ENCODE results near the gene GJA5. TPM values are rescaled to one million over a fixed set of nuclear protein-coding genes. Genes with fewer than 3 reads are reported as not detected.

Gene GJA5
- total RNA-seq, 4 donors from 2014 or later, result 2.7 to 50.7 (median 20.2) TPM

DNA sequence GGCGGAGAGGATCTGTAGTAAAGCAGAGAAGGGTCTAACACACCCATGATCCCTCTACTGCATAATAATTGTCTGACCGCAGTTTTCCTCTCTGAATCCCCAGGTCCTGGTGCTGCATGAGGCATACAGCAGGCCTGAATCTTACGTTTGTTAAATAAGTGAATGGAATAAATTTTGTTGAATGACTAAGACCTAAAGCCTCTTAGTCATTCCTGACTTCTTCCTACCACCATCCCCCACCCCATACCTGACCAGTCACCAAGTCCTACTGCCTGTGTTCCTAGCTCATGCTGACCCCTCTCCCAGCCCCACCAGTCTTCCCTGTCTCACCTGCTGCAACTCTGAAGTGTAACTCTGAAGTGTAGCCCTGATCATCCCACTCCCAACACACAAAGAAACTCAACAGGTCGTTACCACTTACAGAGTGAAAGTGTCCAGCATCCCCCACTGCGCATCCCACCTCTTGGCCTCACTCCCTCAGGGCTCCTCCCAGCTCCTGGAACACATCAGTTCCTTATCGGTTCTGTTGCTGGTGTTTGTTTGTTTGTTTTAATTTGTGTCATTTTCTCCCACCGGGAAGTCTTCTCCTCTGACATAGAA, 9.7 kb downstream of the GJA5 start:
- TF ChIP-seq, protein P1, sequence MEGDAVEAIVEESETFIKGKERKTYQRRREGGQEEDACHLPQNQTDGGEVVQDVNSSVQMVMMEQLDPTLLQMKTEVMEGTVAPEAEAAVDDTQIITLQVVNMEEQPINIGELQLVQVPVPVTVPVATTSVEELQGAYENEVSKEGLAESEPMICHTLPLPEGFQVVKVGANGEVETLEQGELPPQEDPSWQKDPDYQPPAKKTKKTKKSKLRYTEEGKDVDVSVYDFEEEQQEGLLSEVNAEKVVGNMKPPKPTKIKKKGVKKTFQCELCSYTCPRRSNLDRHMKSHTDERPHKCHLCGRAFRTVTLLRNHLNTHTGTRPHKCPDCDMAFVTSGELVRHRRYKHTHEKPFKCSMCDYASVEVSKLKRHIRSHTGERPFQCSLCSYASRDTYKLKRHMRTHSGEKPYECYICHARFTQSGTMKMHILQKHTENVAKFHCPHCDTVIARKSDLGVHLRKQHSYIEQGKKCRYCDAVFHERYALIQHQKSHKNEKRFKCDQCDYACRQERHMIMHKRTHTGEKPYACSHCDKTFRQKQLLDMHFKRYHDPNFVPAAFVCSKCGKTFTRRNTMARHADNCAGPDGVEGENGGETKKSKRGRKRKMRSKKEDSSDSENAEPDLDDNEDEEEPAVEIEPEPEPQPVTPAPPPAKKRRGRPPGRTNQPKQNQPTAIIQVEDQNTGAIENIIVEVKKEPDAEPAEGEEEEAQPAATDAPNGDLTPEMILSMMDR (IDR thresholded peaks at IDR 0.05), result no peak
- TF ChIP-seq POLR2A (IDR thresholded peaks at IDR 0.05) (no peak), EP300 (IDR thresholded peaks at IDR 0.05) (no peak)
- no peak for DNase-seq (ENCODE audit: low spot score in 2 of 2)
- H3K36me3 ChIP-seq, result no peaks in the 10 kb centered on the region
- H3K4me1 ChIP-seq, result no peaks in the 10 kb centered on the region
- no peaks in the 10 kb centered on the region for H3K9me3 ChIP-seq
- H3K27ac ChIP-seq, result no peak overlapping the region
- 77 to 79% methylated on average over 7 of the region's 7 CpGs for WGBS, 2 donors
- H3K4me3 ChIP-seq, result no peak overlapping the region
- H3K27me3 ChIP-seq, result no peaks in the 10 kb centered on the region

DNA sequence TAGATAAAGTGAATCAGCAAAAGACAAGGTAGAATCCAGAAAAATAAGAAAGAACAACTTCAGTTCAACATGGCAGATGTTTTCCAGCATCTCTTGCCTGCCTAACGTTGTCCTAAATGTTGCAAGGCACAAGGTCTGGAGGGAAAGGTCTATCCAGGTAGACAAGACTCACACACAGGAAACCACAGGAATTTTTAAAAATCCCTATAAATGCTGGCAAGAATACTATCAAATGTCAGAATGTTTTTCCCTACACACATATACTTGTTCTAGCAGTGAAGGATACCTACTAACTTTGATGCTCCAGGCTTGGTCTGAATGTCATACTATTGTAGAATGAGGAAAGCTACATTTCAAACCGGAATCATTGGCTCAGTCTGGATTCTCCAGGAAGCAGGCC, 10.6 kb downstream of the GJA5 start:
- H3K4me1 ChIP-seq, result no peaks in the 10 kb centered on the region
- no peak for DNase-seq (ENCODE audit: low spot score in 2 of 2)
- no peaks in the 10 kb centered on the region for H3K36me3 ChIP-seq
- no peak overlapping the region for H3K4me3 ChIP-seq
- no peaks in the 10 kb centered on the region for H3K27me3 ChIP-seq
- H3K9me3 ChIP-seq, result no peaks in the 10 kb centered on the region
- TF ChIP-seq EP300 (IDR thresholded peaks at IDR 0.05), result no peak
- TF ChIP-seq, protein P1 (IDR thresholded peaks at IDR 0.05), result no peak
- no peak for TF ChIP-seq POLR2A (IDR thresholded peaks at IDR 0.05)
- H3K27ac ChIP-seq, result no peak overlapping the region
- 88 to 91% methylated on average over 2 of the region's 2 CpGs for whole genome bisulfite sequencing, 2 donors

DNA sequence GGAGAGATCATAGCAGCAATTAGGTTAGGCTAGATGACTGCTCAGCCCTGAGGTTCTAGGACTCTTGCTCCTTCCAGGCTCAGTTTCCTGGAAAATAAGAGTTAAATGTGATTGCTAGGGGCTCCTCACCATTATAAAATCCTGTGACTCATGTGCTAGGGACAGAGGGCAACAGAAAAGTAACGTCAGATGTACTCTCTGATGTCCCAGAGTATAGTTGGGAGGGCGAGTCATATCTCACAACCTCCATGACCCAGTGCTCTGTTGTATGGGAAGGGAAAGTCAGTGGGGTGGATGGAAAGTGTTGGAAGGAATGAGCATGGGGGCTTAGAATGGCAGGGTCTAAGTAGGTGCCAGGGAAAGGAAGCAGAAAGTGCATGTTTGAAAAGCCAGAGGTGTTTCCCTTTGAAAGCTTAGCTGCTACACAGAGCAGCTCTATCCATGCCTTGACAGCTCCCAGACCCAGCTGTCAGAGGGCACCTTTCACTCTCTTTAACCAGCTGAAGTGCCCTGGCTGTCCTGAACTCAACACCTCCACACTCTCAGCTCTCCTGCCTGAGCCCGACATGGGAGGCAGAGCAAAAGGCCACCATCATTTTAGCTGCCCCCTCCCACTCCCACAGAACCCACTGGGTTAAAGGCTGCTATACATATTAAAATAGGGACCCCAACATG, 11.6 kb downstream of the GJA5 start:
- Histone ChIP-seq H3K4me1 (no peaks in the 10 kb centered on the region), H3K9me3 (no peaks in the 10 kb centered on the region), H3K36me3 (no peaks in the 10 kb centered on the region), H3K27me3 (no peaks in the 10 kb centered on the region), H3K27ac (no peak overlapping the region), H3K4me3 (no peak overlapping the region)
- DNase-seq (ENCODE audit: low spot score in 2 of 2), result no peak
- TF ChIP-seq, protein P1 (IDR thresholded peaks at IDR 0.05), result no peak
- TF ChIP-seq EP300 (IDR thresholded peaks at IDR 0.05) (no peak), POLR2A (IDR thresholded peaks at IDR 0.05) (no peak)
- WGBS, 2 donors, result 56 to 75% methylated on average over 3 of the region's 3 CpGs

DNA sequence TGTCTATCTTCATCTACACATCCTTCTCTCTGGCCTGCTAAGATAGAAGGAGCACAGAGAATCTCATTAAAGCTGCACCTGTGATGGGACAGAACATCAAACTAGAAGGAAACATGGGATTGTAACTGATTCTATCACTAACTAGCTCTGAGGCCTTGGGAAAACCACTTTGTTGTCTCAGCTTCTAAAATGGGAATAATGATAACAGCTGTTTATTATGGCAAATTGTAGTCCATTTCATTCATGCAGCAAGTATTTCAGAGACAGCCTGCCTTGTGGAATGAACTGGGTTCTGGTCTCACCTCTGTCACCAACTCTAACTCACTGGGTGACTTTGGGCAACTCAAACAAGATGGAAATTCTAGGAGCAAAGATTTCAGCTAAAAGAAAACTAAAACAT, 12.4 kb downstream of the GJA5 start:
- H3K4me3 ChIP-seq, result no peak overlapping the region
- H3K4me1 ChIP-seq, result no peaks in the 10 kb centered on the region
- no peaks in the 10 kb centered on the region for H3K9me3 ChIP-seq
- H3K27me3 ChIP-seq, result no peaks in the 10 kb centered on the region
- no peak overlapping the region for H3K27ac ChIP-seq
- TF ChIP-seq, protein P1 (IDR thresholded peaks at IDR 0.05), result no peak
- no peak for TF ChIP-seq EP300 (IDR thresholded peaks at IDR 0.05)
- TF ChIP-seq POLR2A (IDR thresholded peaks at IDR 0.05), result no peak
- DNase-seq (ENCODE audit: low spot score in 2 of 2), result no peak
- H3K36me3 ChIP-seq, result no peaks in the 10 kb centered on the region

DNA sequence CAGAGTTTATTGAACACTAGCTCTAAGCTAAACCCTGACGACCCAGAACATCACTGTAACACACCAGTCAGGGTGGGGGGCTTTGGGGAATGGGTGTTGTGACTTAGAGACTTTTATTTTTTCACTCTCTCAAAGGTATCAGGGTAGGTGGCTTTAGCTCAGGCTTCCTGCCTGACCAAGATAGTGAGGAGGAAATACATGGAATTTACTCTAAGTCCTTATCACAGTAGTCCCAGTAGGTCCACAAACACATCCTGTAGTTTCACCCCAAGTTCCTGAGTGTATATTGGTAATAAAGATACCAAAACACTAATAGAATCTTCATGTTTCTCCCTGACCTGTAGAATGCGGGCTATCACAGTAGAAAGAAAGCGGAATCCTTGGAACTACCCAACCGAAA, 15.1 kb downstream of the GJA5 start:
- H3K27me3 ChIP-seq, result no peaks in the 10 kb centered on the region
- H3K4me3 ChIP-seq, result no peak overlapping the region
- DNase-seq (ENCODE audit: low spot score in 2 of 2), result no peak
- H3K36me3 ChIP-seq, result no peaks in the 10 kb centered on the region
- no peaks in the 10 kb centered on the region for H3K4me1 ChIP-seq
- TF ChIP-seq EP300 (IDR thresholded peaks at IDR 0.05) (no peak), POLR2A (IDR thresholded peaks at IDR 0.05) (no peak)
- TF ChIP-seq, protein P1 (IDR thresholded peaks at IDR 0.05), result no peak
- H3K27ac ChIP-seq, result no peak overlapping the region
- H3K9me3 ChIP-seq, result no peaks in the 10 kb centered on the region
- 83 to 89% methylated on average over 4 of the region's 4 CpGs for WGBS, 2 donors
